CD14-positive monocyte (primary cell): ENCODE measurements around the gene BID. TPM values are rescaled to one million over a fixed set of nuclear protein-coding genes. Genes with fewer than 3 reads are reported as not detected.

Source experiments
- DNase-seq, 3 donors: peaks; one replicate each; pipeline ENCODE4 v3.0.0-alpha.2; 2011 to 2022
- H2AFZ ChIP-seq: 2 replicates; pipeline ENCODE4 v1.6.0; 2012; ENCODE audit warnings: mild to moderate bottlenecking, low read depth, low read length, inconsistent platforms; ENCODE audit not compliant: insufficient read depth, poor library complexity, severe bottlenecking
- H3K27ac ChIP-seq, 2 donors: 1 replicate in 1 of 2; 2 replicates in 1 of 2; pipeline ENCODE4 v1.5.1; 2012 to 2013; ENCODE audit warnings: low read length in 2 of 2, control low read depth in 1 of 2, inconsistent platforms in 1 of 2, low read depth in 1 of 2, mild to moderate bottlenecking in 1 of 2
- H3K27me3 ChIP-seq, 2 donors: one replicate each; pipeline versions ENCODE4 v1.6.0 to v1.6.1; 2011 to 2013; ENCODE audit warnings: low read length in 2 of 2; ENCODE audit not compliant: control insufficient read depth in 2 of 2, insufficient read depth in 2 of 2
- H3K36me3 ChIP-seq, 2 donors: replicated peaks in 1 of 2; 1 replicate in 1 of 2; 2 replicates in 1 of 2; pipeline versions ENCODE4 v1.5.1 to v1.6.1; 2012 to 2013; ENCODE audit warnings: low read length in 2 of 2, control low read depth in 1 of 2, inconsistent platforms in 1 of 2, mild to moderate bottlenecking in 1 of 2; ENCODE audit not compliant: insufficient read depth in 2 of 2, control insufficient read depth in 1 of 2
- H3K4me1 ChIP-seq, 2 donors: 1 replicate in 1 of 2; 2 replicates in 1 of 2; pipeline versions ENCODE4 v1.5.1 to v1.6.1; 2012 to 2013; ENCODE audit warnings: low read length in 2 of 2, control low read depth in 1 of 2, inconsistent platforms in 1 of 2, mild to moderate bottlenecking in 1 of 2, moderate library complexity in 1 of 2; ENCODE audit not compliant: insufficient read depth in 2 of 2, control insufficient read depth in 1 of 2
- H3K4me2 ChIP-seq: replicated peaks from 2 replicates; pipeline ENCODE3; 2012; ENCODE audit warnings: low read length, moderate library complexity, mild to moderate bottlenecking; ENCODE audit not compliant: poor library complexity, severe bottlenecking; ENCODE audit errors: extremely low read depth
- H3K4me3 ChIP-seq, 3 experiments: fragments of 200-600 bp in 1 of 3; sonication (generic) in 1 of 3; replicated peaks in 1 of 3; 1 replicate in 2 of 3; 2 replicates in 1 of 3; pipeline ENCODE4 v1.5.1; 2011 to 2013; ENCODE audit warnings: low read length in 3 of 3, mild to moderate bottlenecking in 3 of 3, control low read depth in 2 of 3, low read depth in 2 of 3, inconsistent platforms in 1 of 3, moderate library complexity in 1 of 3
- H3K79me2 ChIP-seq: 2 replicates; pipeline ENCODE4 v1.6.0; 2012; ENCODE audit warnings: mild to moderate bottlenecking, control low read depth, inconsistent platforms, low read length, moderate library complexity; ENCODE audit not compliant: insufficient read depth
- H3K9ac ChIP-seq: 2 replicates; pipeline ENCODE4 v1.6.0; 2017; ENCODE audit warnings: low read length, mild to moderate bottlenecking; ENCODE audit not compliant: insufficient read depth, poor library complexity, severe bottlenecking
- H3K9me3 ChIP-seq, 2 donors: replicated peaks in 1 of 2; 1 replicate in 1 of 2; 2 replicates in 1 of 2; pipeline versions ENCODE4 v1.5.1 to v1.6.1; 2012 to 2013; ENCODE audit warnings: low read length in 2 of 2, control low read depth in 1 of 2; ENCODE audit not compliant: control insufficient read depth in 1 of 2, insufficient read depth in 1 of 2
- H4K20me1 ChIP-seq: 2 replicates; pipeline ENCODE4 v1.6.0; 2012; ENCODE audit warnings: mild to moderate bottlenecking, low read length, control low read depth, moderate library complexity; ENCODE audit not compliant: insufficient read depth
- H3K27ac Mint-ChIP-seq, 7 donors: one replicate each; pipeline ENCODE4 v1.8.0; 2020; ENCODE audit warnings: mild to moderate bottlenecking in 7 of 7, mixed read lengths in 7 of 7, moderate library complexity in 6 of 7, inconsistent platforms in 2 of 7
- H3K27me3 Mint-ChIP-seq, 3 donors: one replicate each; pipeline ENCODE4 v1.8.0; 2021 to 2022; ENCODE audit warnings: low read depth in 3 of 3, mild to moderate bottlenecking in 3 of 3, mixed read lengths in 3 of 3, moderate library complexity in 3 of 3, inconsistent platforms in 1 of 3
- H3K36me3 Mint-ChIP-seq, 2 donors: one replicate each; pipeline ENCODE4 v1.8.0; 2020; ENCODE audit warnings: mixed read lengths in 2 of 2, inconsistent platforms in 1 of 2, mild to moderate bottlenecking in 1 of 2
- H3K4me1 Mint-ChIP-seq: one replicate; pipeline ENCODE4 v1.8.0; 2020; ENCODE audit warnings: mild to moderate bottlenecking, mixed read lengths
- H3K4me3 Mint-ChIP-seq, 2 donors: one replicate each; pipeline ENCODE4 v1.8.0; 2020; ENCODE audit warnings: mild to moderate bottlenecking in 2 of 2, mixed read lengths in 2 of 2, moderate library complexity in 1 of 2
- H3K9me3 Mint-ChIP-seq, 7 donors: one replicate each; pipeline ENCODE4 v1.8.0; 2020 to 2022; ENCODE audit warnings: mixed read lengths in 7 of 7, mild to moderate bottlenecking in 6 of 7, moderate library complexity in 6 of 7, inconsistent platforms in 2 of 7
- CTCF ChIP-seq: fragments of 200-600 bp; IDR thresholded peaks from one replicate; pipeline ENCODE4 v1.8.0; 2022; ENCODE audit warnings: antibody characterized with exemption, mild to moderate bottlenecking
- WGBS: methylation state at CpG from one replicate; pipeline ENCODE4 v1.1.5; 2013; ENCODE audit warnings: missing lambda C conversion rate; ENCODE audit not compliant: insufficient coverage; 5-methylcytosine and 5-hydroxymethylcytosine counted together
- intact Hi-C, 2 donors: fragments of 100-400 bp; cut with micrococcal nuclease; formaldehyde crosslinking; loops; one replicate each; pipeline versions ENCODE4 v1.15.0 to v1.15.1; 2023
- polyA plus RNA-seq, 3 donors: library from polyadenylated mRNA; depleted of rRNA in 1 of 3; unstranded in 2 of 3; stranded (reverse) in 1 of 3; fragments of 300-500 nt in 2 of 3; fragments of >200 nt in 1 of 3; fragmentation: Illumina TruSeq in 2 of 3; gene quantifications; 1 replicate in 2 of 3; 2 replicates in 1 of 3; pipeline ENCODE4 v1.2.3, GENCODE V29; 2012 to 2021

BID gene
- polyA plus RNA-seq, 3 donors, result 199 to 423 (median 391) TPM

- peak overlapping the region in 4 of 7 donors; percentile 48 to 76 (median 74) for H3K27ac Mint-ChIP-seq
- peaks cover 6% of the 10 kb centered on the region for H3K4me1 Mint-ChIP-seq
- Histone ChIP-seq H3K9ac (no peak overlapping the region), H3K4me2 (no peak overlapping the region), H3K27me3 (no peaks in the 10 kb centered on the region), H3K79me2 (peaks cover 93% of the 10 kb centered on the region), H4K20me1 (peaks cover 99% of the 10 kb centered on the region), H3K4me1 (peaks cover 0 to 9% of the 10 kb centered on the region in 2 donors), H3K36me3 (peaks cover 41 to 62% of the 10 kb centered on the region in 2 donors), H2AFZ (no peak overlapping the region), H3K4me3 (no peak overlapping the region), H3K27ac (peak overlapping the region in 1 of 2 donors; percentile 36), H3K9me3 (no peaks in the 10 kb centered on the region)
- intact Hi-C loops, result loop anchor here in 1 of 2 donors (10.0 kb wide), 1 partner anchor 325 kb away; the partner anchor contains the start of gene PEX26
- 93% methylated on average over 33 of the region's 35 CpGs for WGBS
- no peak for TF ChIP-seq CTCF
- H3K27me3 Mint-ChIP-seq, result no peaks in the 10 kb centered on the region
- H3K4me3 Mint-ChIP-seq, result no peak overlapping the region
- peaks cover 19 to 71% of the 10 kb centered on the region in 2 donors for H3K36me3 Mint-ChIP-seq
- H3K9me3 Mint-ChIP-seq, result no peaks in the 10 kb centered on the region
- no peak for DNase-seq
These were observed 24.5 kb downstream of the BID start for GRCh38 chr22:17749605-17750395.

- intact Hi-C loops, result loop anchor here in 1 of 2 donors (10.0 kb wide), 1 partner anchor 326 kb away; the partner anchor contains the start of gene PEX26
- Mint-ChIP-seq H3K27me3 (no peaks in the 10 kb centered on the region), H3K4me3 (no peak overlapping the region), H3K9me3 (no peaks in the 10 kb centered on the region), H3K4me1 (peaks cover 6% of the 10 kb centered on the region), H3K36me3 (peaks cover 20 to 71% of the 10 kb centered on the region in 2 donors), H3K27ac (peak overlapping the region in 2 of 7 donors; percentile 9 to 54)
- Histone ChIP-seq H3K27me3 (no peaks in the 10 kb centered on the region), H3K4me2 (no peak overlapping the region), H2AFZ (no peak overlapping the region), H3K27ac (peak overlapping the region in 1 of 2 donors; percentile 36), H3K36me3 (peaks cover 42 to 62% of the 10 kb centered on the region in 2 donors), H3K79me2 (peaks cover 93% of the 10 kb centered on the region), H4K20me1 (peaks cover 99% of the 10 kb centered on the region), H3K9me3 (no peaks in the 10 kb centered on the region), H3K9ac (no peak overlapping the region), H3K4me3 (no peak overlapping the region), H3K4me1 (no peaks in the 10 kb centered on the region)
- 99% methylated on average over 34 of the region's 40 CpGs for WGBS
- DNase-seq, result no peak
- no peak for TF ChIP-seq CTCF
These were observed 25.5 kb downstream of the BID start for GRCh38 chr22:17748555-17749353.
